T-helper 2 cell treated with Interferon-gamma antibody and Interleukin-4, amounts not matched to agents 5 μg/mL and 100 μg/mL, for 36 hours (primary cell): Measurements from ENCODE around the gene PAPSS1.

Experiments used
- DNase-seq: peaks from one replicate; pipeline ENCODE4 v3.0.0; 2021; ENCODE audit warnings: low spot score
- H3K27ac Mint-ChIP-seq: one replicate; pipeline ENCODE4 v1.8.0; 2021; ENCODE audit warnings: mild to moderate bottlenecking, mixed read lengths
- H3K27me3 Mint-ChIP-seq: one replicate; pipeline ENCODE4 v1.8.0; 2021; ENCODE audit warnings: low read depth, mixed read lengths
- H3K36me3 Mint-ChIP-seq: one replicate; pipeline ENCODE4 v1.8.0; 2021; ENCODE audit warnings: low read depth, mixed read lengths
- H3K4me1 Mint-ChIP-seq: one replicate; pipeline ENCODE4 v1.8.0; 2021; ENCODE audit warnings: low read depth, mixed read lengths
- H3K4me3 Mint-ChIP-seq: one replicate; pipeline ENCODE4 v1.8.0; 2022; ENCODE audit warnings: mild to moderate bottlenecking, moderate library complexity, mixed read lengths
- H3K9me3 Mint-ChIP-seq: one replicate; pipeline ENCODE4 v1.8.0; 2021; ENCODE audit warnings: mixed read lengths

Gene PAPSS1

DNA sequence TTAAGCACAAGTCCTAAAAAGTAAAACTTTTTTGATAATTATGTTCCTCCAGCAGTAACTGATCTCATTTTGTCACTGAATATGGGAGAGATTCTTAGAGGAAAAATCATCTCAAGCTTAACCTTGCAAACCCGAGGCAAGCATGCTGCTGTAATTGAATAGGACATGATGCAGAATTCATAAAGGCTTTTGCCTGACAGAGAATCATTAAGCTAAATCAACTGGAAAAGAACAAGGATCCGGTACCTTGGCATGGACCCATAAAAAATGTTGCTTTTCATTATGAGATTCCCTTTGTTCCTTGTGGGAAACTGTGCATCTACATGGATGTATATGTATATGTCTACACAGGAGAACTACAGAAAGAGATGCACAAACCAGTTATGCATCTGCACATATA is 149.1 kb downstream of the PAPSS1 start:
- DNase-seq: no peak
- Mint-ChIP-seq H3K4me3 (no peak overlapping the region), H3K27ac (no peak overlapping the region), H3K27me3 (no peaks in the 10 kb centered on the region), H3K36me3 (no peaks in the 10 kb centered on the region), H3K4me1 (no peaks in the 10 kb centered on the region), H3K9me3 (peaks cover 5% of the 10 kb centered on the region)

DNA sequence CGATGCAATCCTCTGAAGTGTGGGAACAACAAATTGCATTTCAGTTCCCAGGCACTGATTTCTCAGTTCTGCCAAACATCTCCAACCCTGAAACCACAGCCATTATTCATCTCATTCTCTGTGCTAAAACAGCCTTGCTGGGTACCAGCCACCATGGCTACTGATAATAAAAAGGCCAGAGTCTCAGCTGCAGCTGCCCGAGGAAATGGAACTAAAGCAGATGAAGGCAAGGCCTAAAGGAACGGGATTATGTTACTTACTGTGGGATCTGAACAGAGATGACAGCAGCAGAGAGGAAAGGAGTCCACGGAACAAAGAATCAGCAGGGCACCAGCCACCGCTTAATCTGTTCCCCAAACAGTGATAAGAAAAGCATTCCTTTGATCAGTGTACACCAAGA is 155.7 kb downstream of the PAPSS1 start:
- Mint-ChIP-seq H3K36me3 (no peaks in the 10 kb centered on the region), H3K9me3 (peaks cover 5% of the 10 kb centered on the region), H3K4me1 (no peaks in the 10 kb centered on the region), H3K27ac (no peak overlapping the region), H3K27me3 (peaks cover 1% of the 10 kb centered on the region), H3K4me3 (no peak overlapping the region)
- no peak for DNase-seq
